ENCODE data around the gene COLEC12.
"Not testable (repeated sequence)": the region's sequence is repeated elsewhere in the genome, so short reads cannot be mapped to it uniquely, and the experiment has no call there.

The COLEC12 gene

DNA sequence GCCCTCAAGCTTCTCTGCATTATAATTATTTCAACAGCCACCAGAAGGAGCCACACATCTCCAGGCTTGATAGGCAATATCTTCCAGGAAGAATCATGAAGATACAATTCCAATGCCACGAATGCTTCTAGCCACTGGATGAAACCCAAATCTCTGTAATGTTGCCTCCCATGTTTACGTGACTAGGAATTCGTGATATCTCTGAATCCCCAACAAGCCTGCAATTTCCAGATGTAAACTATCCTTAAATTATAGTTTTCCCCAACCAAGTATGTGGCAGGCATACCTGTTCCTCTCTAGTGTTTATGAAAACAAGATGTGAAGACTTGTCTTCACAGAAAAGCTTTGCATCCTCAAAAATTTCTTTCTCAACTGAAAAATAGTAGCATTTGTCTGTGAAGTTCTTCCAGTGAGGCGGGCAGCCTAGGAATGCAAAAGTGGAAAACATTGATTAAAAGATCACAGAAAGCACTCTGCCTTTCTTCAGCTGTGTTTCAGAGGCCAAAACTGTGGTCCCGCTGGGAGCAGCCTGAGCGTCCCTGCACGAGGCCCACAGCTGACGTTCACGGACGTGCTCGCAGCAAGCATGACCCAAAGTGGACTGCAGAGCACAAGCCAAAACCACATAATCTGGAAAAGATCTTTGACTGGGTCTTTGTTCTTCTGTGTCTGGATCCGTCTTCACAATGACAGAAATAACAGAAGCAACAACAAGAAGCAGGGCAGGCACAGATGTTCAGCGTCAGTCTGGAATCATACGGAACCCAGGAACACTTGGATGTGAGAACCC is 167.6 kb downstream of the COLEC12 start:
- no peak for DNase-seq (ENCODE audit: extremely low read depth in 1 of 2, low read depth in 1 of 2)

DNA sequence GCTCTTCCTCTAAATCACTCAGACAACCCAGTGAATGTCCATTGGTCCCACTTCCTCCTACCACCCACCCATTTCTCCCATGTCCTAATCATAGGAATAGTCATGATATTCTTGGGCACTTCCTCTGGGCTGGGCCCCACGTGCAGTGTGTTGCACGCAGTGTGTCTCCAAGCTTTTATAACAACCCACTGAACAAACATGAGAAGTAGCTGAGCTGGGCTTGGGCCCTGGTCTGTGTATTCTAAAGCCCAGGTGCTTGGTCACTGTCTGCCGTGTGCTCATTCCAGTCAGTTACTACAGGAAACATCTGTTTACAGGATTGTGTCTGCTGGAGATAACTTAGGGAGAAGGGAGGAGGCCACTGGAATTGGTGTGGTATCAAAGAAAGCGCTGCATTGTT is 168.5 kb downstream of the COLEC12 start:
- no peak for DNase-seq (ENCODE audit: extremely low read depth in 1 of 2, low read depth in 1 of 2)

DNA sequence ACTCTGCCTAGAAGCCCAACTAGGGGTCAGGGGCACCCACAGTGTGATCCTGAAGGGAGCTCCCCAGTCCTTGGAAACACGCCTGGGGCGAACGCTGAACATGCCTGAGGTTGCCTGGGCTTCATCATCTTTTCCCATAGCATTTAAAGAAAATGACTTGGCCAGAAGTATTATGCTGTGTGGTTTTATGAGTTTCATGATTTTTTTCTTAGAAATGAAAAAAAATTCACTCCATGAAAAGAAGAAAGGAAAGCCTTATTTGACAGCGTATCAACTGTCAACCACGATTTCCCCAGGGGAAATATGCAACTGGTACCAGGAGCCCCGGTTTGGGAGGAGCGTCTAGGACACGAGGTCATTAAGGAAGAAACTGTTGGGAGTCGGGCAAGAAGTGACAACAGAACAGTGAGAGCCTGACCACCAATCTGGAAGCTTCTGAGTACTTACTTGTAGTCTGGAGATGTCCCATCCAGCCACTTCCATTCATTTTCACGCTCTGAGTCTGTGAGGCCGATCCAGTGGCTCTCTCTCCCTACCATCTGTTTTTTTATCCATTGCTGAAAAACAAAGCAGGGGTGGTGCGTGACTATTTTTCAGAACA is 169.2 kb downstream of the COLEC12 start:
- no peak for DNase-seq (ENCODE audit: extremely low read depth in 1 of 2, low read depth in 1 of 2)

DNA sequence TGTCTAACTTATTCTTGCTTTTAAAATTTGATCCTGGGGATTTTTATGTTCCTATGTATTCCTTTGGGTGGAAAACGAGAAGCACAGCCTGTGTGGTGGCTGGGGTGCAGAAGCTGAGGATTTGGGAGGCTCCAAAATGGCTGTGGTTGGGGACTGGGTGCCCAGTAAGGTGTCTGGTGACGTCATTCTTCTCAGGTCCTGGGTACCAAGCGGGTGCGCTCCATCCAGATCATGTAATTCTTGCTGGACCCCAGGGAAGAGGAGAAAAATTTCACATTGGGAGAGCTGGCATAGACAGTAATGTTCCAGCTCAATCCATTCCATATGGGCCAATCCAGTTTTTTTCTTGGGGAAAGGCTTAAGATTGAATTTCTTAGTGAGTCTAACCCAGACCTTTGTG is 171.6 kb downstream of the COLEC12 start:
- no peak for DNase-seq (ENCODE audit: extremely low read depth in 1 of 2, low read depth in 1 of 2)

DNA sequence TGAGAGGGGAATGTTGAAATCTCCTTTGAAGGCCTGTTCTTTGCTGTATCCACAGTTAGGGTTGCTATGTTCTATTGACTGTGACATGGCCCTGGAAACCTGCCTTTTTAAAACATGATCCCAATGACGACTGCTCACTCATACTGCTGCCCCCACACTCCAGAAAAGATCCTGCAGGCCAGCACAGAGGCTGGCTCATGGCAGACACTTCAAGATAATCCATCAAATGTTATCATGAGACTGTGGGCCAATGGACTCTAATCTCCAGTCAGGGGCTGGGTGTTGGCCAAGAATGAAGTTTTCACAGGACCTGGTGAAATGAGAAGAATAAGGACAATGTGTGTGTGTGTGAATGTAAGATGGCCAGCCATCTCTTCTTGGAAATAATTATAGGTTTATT is 173.7 kb downstream of the COLEC12 start:
- no peak for DNase-seq (ENCODE audit: extremely low read depth in 1 of 2, low read depth in 1 of 2)

DNA sequence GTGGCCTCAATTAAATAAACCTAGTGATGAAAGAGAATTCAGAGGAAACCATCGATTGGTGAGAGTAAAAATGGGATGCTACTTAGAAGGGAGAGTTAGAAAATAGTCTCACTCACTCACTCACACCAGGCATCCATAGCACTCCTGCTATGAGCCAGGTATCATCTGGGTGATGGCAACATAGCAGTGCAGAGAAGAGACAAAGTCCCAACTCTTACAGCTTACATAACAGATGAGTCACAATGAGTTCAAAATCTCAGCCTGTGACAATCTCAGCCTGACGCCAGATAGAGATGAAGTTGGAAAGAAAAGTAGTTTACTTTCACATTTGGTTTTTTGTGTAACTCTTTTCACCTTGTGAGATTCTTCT is 177.3 kb downstream of the COLEC12 start:
- DNase-seq (ENCODE audit: extremely low read depth in 1 of 2, low read depth in 1 of 2) = no peak

DNA sequence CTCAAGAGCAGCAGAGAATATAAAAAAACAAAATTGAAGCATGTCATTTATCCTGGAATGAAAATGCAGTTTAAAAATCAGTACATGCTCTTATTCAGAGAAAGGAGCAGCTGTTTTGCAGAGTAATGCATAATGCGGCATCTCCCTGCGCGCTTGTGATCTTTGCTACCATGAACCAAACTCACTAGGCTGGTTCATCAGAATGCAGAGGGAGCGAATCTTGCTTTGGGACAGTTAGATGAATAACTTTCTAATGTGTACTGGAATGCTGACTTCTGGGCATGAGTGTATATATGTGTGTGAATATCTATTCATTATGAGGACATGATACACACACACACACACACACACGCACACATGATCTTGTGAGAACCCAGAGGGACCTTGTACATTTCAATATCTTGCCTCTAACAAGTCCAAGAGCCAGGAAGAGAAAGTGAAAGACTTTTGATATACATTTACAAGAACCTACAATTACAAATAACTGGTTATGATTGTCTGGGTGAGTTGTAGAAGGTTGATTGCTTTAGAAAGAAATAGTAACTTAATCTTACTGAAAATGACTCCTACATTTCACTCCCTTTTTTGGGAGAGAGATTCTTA is 178.5 kb downstream of the COLEC12 start:
- no peak for DNase-seq (ENCODE audit: extremely low read depth in 1 of 2, low read depth in 1 of 2)

DNA sequence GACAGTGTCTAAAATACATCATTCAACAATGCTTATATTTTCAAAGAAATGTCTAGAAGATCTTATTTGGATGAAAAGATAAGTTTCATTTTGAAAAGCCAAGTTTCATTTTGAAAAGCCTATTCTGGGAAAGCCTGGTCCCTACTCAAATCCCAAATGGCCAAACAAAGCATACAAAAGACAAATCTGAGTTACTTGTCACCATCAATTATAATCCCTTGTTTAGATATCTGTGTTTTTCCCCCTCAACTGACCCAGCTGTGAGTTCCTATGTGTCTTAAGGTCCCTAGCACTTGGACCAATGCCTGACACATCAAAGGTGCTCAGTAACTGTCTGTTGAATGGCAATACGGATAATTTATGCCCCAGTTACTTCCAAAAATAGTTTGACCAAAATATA is 180.3 kb downstream of the COLEC12 start:
- DNase-seq (ENCODE audit: extremely low read depth in 1 of 2, low read depth in 1 of 2) = no peak

DNA sequence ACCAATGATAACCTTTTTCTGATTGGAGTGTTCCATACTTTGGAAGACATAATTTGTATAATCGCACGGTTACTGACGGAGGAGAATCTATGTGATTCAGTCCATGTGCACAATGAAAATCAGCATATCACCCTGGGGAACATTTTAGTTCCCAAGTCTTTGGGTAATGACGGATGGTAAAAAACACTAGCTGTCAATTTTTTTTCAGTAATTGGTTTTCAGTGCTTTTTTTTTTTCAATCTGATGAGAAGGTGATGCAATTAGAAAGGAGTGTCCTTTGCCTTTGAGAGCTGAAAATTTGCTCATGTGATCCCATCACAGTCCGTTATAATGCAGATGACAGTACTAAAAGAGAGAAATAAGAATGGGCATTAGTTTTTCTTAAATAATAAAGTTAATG is 180.8 kb downstream of the COLEC12 start:
- no peak for DNase-seq (ENCODE audit: extremely low read depth in 1 of 2, low read depth in 1 of 2)

DNA sequence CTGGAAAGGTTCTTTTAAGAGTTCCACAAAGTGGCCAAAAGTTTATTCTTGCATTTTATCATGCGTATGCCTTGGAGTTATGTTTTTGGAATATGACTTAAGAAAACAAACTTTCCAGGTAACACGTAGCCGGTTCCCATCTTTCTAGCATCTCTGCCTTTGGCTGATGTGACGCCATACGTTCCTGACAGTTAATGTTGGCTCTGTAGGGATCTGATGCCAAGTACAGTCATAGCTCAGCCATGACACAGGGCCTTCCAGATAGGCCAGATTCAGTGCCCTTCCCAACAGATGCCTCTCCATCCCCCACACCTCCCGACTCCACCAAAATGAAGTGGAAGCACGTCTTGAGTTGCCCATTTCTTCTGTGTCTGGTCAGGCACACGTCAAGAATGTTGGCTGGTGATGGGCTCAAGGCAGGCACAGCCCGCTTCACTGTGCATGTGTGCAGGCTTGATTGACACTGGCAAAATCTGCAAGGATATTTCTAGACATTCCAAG is 181.7 kb downstream of the COLEC12 start:
- no peak for DNase-seq (ENCODE audit: extremely low read depth in 1 of 2, low read depth in 1 of 2)

DNA sequence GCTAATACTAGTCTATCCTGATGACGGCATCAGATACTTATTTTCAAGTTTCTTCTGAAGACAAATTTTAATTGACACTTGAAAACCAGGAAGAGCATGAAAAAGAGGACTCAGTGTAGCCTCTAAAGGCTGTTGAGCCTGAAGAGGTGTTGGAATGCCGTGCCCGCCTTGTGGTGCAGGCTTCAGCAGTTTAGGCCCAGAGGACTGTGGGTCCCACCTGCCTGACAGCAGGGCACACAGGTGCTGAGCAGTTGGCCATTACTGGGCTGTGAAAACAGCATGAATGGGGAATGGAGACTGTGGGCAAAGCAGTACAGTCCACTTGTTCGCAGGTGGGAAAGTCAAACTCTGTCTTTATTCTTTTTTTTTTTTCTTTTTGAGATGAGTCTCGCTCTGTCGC is 182.9 kb downstream of the COLEC12 start:
- DNase-seq (ENCODE audit: extremely low read depth in 1 of 2, low read depth in 1 of 2) = no peak

DNA sequence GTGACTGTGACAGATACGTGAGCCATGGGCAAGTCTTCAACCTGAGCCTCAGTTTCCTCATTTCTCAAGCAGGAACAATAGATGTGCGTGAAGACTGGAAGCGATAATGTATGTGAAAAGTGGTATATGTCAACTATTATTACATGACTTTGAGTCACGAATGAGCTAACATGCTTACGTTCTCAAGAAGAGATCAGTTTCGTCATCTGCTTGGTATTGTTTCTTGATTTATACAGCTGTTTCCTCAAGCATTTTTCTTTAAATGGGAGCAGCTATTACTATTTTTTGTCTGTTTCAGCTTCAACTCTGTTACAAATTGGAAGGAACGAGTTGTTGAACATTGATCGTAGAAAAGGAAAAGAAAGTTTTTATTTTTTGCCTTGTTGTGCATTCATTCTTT is 184.1 kb downstream of the COLEC12 start:
- DNase-seq (ENCODE audit: extremely low read depth in 1 of 2, low read depth in 1 of 2) = no peak

DNA sequence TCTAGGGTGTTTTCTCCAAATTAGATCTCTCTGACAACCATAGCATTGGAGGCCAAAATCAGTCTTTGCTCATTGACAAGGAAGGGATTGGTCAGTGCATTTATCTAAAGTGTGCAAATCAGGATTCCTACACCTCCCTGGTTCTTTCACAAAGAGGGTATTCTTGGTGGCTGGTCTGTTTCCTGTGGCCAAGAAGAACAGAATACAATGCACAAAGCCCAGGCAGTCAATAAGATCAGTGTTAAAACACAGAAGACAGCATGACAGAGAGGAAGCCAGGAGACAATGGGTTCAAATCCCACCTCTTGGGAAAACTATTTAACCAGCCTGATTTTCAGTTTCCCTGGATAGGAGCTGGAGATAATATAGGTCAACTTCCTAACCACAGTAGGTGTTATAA is 186.6 kb downstream of the COLEC12 start:
- no peak for DNase-seq (ENCODE audit: extremely low read depth in 1 of 2, low read depth in 1 of 2)

DNA sequence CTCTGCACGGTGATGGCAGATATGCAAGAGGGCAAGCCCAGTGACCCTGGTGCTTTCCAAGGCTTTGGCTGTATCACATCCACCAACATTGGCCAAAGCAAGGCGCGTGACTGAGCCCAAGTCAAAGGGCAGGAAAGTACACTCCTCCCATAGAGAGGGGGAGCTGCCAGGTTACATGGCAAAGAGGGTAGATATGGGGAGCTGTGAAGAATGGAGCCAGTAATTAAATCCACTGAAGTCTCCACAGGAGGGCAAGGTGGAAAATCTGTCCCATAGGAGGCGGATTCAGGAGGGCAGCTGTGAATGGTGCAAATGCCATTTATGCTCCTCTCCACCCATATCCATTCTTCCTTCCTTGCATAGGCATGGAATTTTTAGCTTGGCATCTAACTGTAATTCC is 188.1 kb downstream of the COLEC12 start:
- no peak for DNase-seq (ENCODE audit: extremely low read depth in 1 of 2, low read depth in 1 of 2)

DNA sequence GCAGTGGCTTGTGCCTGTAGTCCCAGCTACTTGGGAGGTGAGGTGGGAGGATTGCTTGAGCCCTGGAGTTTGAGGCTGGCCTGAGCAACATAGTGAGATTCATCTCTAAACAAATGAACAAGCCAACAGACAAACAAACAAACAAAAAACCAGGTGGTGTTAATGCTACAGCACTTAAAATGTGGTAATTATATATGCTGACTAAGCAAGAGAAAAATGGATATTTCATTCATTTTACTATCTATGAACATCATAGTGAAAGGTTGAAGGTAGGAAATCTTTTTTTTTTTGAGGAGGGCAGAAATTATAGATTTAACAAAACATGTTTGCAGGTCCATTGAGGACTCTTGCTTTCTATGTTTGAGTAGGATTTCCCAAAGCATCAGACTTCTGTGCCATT is 190.5 kb downstream of the COLEC12 start:
- DNase-seq (ENCODE audit: extremely low read depth in 1 of 2, low read depth in 1 of 2) = no peak

DNA sequence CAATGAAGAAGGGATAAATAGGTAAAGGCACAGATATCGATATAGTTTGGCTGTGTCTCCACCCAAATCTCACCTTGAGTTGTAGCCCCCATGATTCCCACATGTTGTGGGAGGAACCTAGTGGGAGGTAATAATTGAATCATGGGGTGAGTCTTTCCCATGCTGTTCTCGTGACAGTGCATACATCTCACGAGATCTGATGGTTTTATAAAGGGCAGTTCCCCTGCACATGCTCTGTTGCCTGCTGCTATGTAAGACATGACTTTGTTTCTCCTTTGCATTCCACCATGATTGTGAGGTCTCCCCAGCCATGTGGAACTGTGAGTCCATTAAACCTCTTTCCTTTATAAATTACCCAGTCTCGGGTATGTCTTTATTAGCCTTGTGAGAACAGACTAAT is 192.4 kb downstream of the COLEC12 start:
- DNase-seq (ENCODE audit: extremely low read depth in 1 of 2, low read depth in 1 of 2) = not testable (repeated sequence)

DNA sequence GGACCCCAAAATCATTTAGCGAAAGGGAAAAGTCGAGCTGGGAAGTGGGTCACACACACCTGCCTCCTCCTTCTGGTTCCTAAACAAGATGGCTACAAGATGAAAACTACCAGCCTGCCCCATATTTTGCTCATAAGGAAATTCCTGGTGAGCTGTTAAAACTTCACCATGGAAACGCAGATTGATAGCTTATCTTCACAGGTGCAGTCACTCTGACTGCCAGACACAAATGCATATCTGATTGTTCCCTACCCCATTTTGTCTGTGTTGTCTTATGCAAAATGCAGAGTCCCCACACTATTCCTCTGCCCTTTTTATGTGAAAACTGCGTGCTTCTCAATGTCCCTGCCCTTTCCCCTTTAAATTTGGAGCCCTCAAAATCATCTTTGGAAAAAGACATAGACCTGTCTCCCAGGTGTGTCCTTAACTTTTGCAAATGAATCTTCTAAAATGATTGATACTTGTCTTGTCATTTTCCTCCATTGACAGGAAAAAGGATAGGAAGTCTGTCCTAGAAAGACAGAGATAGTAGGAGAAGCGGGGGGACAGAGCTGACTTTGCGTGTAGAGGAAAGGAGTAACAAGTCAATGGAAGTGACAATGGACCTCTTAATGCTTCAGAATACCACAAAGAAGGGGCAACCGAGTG is 193.8 kb downstream of the COLEC12 start:
- DNase-seq (ENCODE audit: extremely low read depth in 1 of 2, low read depth in 1 of 2) = no peak

DNA sequence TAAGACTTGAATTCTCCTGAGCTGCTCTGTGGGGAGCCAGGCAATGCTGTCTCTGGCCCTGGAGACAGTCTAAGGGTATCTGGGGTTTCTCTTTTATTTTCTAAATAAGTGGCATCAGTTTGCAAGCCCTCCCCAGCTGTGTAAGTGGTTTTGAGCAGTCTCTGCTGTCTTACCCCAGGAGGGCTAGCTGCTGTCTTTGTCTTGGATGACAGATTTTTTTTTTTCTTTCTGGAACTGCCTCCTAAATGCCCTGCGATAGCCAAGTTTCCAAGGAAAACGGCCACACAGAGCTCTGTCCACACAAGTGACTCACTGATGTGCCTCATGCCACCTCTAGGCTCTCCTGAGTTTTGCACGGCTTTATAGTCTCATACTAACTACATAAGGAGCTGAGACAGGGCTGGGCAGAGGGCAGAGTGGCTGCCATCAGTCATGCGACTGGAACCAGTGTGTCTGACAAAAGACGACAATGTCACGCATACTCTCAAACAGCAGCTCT is 195.4 kb downstream of the COLEC12 start:
- no peak for DNase-seq (ENCODE audit: extremely low read depth in 1 of 2, low read depth in 1 of 2)

DNA sequence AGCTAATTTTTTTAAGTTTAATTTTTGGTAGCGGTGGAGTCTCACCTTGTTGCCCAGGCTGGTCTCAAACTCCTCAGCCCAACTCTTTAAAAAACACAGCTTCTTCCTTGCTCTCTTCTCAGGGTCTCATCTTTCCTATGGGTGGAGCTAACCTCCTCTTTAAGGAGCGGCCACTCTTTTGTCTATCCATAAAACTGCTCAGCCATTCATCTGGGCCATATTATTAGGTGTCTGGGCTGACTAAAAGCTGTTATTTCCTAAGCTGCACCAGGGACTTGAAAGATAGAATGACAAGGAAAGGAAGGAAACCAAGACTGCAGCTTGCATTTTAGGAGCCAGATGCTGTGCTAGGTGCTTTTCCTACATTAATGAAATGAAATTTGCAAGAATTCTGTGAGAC is 196.9 kb downstream of the COLEC12 start:
- no peak for DNase-seq (ENCODE audit: extremely low read depth in 1 of 2, low read depth in 1 of 2)

DNA sequence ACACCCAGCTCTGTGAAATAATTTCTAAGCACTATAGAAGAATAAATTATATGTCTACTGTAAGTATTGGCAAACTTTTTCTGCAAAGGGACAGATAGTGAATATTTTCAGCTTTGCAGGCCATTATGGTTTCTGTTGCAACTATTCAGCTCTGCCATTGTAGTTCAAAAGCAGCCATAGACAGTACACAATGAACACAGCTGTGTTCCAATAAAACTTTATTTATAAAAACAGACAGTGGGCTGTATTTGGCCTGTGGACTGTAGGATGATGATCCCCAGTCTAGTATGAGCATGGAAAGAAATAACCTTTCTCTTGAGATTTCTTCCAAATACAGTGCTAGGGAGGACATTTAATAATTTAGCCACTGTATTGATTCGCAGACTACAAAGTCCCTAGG is 197.5 kb downstream of the COLEC12 start:
- no peak for DNase-seq (ENCODE audit: extremely low read depth in 1 of 2, low read depth in 1 of 2)

DNA sequence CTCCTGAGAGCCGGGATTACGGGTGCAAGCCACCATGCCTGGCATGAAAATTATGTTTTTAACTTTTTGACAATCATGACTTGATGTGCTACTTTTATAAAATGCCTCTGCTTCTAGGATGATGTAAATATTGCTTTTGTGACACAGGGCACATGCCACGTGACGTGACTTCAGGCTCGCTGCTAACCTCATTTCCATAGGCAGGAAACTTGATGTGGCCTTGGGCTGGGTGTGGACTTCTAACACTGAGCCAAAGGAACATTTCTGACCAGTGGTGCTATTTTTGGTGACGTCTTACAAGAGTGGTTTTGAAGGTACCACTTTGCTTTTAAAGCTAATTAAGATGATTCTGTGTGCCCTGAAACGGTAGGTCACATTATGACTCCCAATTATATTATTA is 198.4 kb downstream of the COLEC12 start:
- no peak for DNase-seq (ENCODE audit: extremely low read depth in 1 of 2, low read depth in 1 of 2)

DNA sequence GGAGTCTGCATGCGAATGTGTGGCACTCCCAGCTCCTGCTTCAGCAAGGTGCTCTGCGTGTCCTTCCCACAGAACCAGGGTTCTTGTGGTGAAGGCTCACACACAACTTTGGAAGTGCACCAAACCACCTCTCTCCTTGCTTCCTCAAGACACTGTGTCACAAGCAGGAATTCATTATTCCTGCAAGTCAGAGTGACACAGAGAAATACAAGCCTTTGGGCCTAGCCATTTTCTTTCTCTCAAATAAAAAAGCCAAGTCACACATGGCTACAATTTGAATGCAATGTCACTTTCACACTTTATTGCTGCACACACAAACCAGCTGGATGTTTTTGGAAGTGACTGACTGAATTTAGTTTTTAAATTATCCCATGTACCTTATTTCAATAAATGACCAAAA is 202.6 kb downstream of the COLEC12 start:
- DNase-seq (ENCODE audit: extremely low read depth in 1 of 2, low read depth in 1 of 2) = no peak
